ENCODE data around the gene PDIA5.

- TF ChIP-seq CTCF (IDR thresholded peaks at IDR 0.05) (no peak), EZH2 (IDR thresholded peaks at IDR 0.05; ENCODE audit: borderline replicate concordance, insufficient read depth, low read depth, low read length, poor library complexity, severe bottlenecking) (no peak)
These were observed 74.5 kb downstream of the PDIA5 start for GRCh38 chr3:123141276-123141675.
